CD4-positive, alpha-beta T cell treated with Interleukin-15 for 4 hours (primary cell): Measurements from ENCODE around the gene MBOAT7.
A peak's percentile ranks its signal among the peaks of the same experiment; 100 is the strongest.
"Not testable (repeated sequence)": the region's sequence is repeated elsewhere in the genome, so short reads cannot be mapped to it uniquely, and the experiment has no call there.

Experiments used
- DNase-seq: peaks from one replicate; pipeline ENCODE4 v3.0.0-alpha.2; 2020; ENCODE audit warnings: low spot score

Gene MBOAT7

DNA sequence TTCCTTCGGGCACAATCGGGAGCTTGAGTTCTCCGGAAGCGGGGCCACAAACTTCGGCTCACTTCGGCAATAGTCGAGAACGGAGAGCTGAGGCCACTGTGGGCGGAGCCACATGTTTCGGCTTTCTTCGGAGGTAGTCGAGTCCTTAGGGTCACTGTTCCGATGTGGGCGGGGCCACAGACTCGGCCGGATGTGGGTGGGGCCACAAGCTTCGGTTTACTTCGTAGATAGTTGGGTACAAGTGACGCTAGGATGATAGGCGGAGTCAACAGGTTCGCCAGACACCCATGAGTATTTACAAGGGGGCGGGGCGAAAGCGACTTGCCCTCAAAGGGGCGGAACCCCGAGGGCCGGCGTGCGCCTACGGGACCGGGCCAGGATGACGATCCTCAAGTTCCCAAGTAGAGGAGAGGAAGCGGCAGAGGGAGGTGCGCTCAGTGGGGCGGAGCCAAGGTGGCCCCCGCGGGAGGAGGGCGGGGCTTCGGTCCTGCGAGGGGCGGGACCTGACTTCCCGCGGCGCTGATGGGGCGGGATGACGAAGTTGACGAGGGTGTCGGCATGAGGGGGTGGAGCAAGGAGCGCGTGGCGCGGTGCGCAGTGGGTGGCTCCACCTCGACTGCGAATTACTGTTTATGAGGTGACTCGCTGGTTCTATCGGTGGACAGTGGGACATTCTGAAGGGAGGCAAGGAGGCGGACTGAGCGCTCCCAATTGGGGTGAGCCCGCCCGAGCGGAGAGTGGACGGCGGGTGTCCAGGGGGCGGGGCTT lies 539 bp upstream of the MBOAT7 start:
- peak; percentile 100 for DNase-seq

- peak; percentile 58 for DNase-seq
Observed at GRCh38 chr19:54188215-54188871, 1.0 kb downstream of the MBOAT7 start.

- no peak for DNase-seq
Observed at GRCh38 chr19:54186934-54187381, 2.4 kb downstream of the MBOAT7 start.

GRCh38 chr19:54186351-54186750 lies 3.0 kb downstream of the MBOAT7 start:
- DNase-seq: no peak

DNA sequence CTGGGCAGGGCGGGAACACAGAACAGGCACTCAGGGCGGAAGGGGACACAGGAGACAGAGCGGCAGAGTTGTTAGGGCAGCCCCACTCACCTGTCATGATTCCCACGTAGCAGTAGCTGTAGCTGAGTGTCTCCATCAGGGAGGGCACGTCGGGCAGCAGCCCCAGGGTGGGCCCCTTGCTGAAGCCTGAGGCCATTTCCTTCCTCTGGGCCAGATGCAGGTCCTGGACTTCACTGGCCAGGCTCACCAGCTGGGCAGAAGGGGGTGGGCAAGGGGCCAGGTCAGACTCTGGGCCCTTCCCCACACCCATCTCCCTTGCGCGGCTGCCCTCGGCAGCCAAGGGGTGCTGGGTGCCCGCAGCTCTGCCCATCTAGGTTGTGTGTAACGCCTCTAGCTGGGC lies 5.9 kb downstream of the MBOAT7 start:
- DNase-seq: no peak

- not testable (repeated sequence) for DNase-seq
Observed at GRCh38 chr19:54181894-54182293, 7.5 kb downstream of the MBOAT7 start.

- DNase-seq: no peak
Observed at GRCh38 chr19:54180691-54181091, 8.7 kb downstream of the MBOAT7 start.

- no peak for DNase-seq
Observed at GRCh38 chr19:54179921-54180461, 9.4 kb downstream of the MBOAT7 start.

GRCh38 chr19:54179262-54179852 lies 10.0 kb downstream of the MBOAT7 start:
- no peak for DNase-seq

DNA sequence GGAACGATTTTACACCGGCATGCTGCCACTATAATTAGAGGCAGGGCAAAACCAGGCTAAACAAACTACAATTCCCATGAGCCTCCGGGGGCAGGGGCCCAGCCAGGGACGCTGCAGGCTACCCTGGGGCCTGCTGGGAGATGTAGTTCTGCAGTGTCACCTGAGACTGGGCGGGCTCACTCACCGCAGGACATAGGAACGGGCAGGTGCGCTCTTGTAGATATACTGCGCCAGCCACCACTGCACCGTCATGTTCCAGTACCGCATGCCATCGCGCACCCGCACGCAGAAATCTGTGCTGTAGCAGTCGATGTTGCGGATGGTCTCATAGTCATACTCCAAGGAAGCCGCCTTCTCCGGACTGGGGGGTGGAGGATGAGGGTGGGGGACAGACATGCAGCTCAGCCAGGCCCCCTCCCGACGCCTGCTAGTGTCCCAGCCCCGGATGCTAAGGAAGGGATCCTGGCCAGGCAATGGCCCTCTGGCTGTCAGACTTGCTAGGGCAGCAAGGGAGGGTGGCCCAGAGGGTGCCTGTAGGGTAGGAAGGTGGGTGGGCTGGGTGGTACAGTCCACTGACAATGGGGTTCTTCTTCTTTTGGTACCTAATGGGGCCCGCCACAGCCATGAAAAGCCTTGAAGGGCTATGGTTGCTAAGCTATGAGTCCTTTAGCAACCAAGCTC lies 10.7 kb downstream of the MBOAT7 start:
- DNase-seq: peak; percentile 13

DNA sequence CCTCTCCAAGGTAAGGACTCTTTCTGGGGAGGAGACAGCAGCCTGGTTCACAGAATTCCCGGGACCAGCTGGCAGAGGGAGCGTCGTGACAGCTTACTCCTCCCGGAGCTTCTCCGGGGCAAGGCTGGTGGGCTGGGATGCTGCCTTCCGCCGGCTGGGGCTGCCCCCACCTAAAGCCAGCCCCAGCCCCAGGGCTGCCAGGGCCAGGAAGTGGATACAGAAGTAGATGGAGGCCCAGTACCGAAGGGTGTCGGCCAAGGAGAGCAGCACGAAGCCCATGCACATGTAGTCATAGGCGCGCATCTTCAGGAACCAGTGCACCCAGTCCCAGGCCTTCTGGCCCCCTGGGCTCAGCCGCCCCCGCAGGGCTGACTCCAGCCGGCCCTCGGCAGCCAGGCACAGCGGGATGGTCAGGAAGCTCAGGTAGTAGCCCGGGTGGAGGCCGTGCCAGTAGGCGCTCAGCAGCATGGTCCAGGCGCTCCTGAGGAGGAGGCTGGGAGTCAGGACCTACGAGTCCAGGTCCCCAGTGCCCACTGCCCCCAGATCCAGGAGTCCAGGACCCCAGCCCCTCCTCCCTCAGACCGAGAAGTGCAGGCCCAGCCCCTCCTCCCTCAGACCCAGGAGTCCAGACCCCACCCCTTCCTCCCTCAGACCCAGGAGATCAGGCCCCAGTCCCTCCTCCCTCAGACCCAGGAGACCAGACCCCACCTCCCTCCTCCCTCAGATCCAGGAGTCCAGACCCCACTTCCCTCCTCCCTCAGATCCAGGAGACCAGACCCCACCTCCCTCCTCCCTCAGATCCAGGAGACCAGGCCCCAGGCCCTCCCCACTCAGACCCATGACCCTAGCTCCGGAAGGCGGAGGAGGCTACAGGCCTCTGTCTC lies 15.2 kb downstream of the MBOAT7 start:
- no peak for DNase-seq

GRCh38 chr19:54173359-54173699 lies 16.1 kb downstream of the MBOAT7 start:
- DNase-seq: no peak

DNA sequence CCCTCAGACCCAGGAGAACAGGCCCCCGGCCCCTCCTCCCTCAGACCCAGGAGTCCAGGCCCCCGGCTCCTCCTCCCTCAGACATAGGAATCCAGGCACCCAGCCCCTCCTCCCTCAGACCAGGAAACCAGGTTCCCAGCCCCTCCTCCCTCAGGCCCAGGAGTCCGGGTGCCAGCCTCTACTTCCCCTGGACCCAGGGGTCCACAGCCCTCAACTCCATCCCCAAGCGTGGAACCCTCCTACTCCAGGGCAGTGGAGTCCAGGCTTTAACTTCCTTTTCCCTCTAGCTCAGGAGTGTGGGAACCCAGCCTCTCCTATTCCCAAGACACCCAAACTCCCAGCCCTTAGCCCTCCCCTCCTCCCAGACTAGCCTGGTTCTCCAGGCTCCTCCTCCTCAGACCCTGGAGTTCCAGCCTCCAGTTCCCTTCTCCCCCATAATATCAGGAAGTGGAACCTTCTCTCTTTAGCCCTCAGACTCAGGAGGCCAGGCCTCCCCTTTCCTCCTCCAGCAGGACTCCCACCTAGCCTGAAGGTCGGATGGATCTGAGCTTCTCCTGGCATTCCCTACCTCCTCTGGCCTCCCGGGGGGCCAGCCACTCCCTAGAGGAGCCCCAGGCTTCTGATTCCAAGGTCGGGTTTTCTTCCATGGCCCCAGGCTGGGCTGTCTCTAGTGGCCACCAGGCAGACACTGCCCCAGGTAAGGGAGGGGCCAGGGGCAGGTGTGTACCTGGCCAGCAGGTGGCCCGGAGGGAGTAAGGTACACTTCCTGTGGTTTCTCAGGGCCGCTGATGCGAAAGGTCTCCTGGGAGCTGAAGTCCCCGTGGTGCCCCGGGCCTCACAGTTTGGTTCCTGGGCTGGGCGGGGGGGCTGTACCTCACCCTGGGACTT lies 16.7 kb downstream of the MBOAT7 start, which contains the start of gene TMC4:
Gene TMC4, minus strand, starts transcription at position 690 of the 888 bp plus-strand sequence. Its CDS starts 43 bp downstream, at position 647.
- no peak for DNase-seq

- not testable (repeated sequence) for DNase-seq
Observed at GRCh38 chr19:54171736-54172431, 17.5 kb downstream of the MBOAT7 start.

- DNase-seq: no peak
Observed at GRCh38 chr19:54169149-54169740, 20.1 kb downstream of the MBOAT7 start.

DNA sequence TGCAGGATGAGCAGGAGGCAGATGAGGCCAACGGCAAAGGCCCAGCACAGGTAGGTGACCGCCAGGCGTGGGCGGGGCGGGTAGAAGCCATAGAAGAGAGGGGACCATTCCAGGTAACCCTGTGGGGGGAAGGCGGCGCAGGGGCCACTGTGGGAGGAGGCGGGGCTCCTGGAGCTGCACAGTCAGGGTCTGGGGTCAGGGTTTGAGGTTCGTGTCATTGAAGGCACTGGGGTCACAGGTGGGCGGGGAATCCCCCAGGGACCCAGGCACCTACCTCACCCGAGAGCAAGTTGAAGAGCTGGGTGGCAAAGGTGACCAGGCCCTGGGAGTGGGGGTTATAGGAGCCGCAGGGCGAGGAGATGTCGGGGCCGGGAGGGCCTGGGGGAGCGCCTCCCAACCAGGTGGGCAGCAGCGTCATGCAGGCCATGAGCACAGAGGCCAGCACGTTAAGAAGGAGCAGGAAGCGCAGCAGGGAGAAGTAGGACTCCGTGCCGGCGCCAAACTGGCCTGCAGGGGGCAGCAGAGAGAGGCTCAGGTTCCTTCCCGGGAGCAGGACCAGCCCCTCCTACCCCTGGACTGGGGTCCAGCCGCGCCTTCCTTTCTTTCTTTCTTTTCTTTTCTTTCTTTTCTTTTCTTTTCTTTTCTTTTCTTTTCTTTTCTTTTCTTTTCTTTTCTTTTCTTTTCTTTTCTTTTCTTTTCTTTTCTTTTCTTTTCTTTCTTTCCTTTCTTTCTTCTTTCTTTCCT lies 21.0 kb downstream of the MBOAT7 start:
- DNase-seq: peak; percentile 86

GRCh38 chr19:54165222-54165621 lies 24.2 kb downstream of the MBOAT7 start:
- DNase-seq: no peak

DNA sequence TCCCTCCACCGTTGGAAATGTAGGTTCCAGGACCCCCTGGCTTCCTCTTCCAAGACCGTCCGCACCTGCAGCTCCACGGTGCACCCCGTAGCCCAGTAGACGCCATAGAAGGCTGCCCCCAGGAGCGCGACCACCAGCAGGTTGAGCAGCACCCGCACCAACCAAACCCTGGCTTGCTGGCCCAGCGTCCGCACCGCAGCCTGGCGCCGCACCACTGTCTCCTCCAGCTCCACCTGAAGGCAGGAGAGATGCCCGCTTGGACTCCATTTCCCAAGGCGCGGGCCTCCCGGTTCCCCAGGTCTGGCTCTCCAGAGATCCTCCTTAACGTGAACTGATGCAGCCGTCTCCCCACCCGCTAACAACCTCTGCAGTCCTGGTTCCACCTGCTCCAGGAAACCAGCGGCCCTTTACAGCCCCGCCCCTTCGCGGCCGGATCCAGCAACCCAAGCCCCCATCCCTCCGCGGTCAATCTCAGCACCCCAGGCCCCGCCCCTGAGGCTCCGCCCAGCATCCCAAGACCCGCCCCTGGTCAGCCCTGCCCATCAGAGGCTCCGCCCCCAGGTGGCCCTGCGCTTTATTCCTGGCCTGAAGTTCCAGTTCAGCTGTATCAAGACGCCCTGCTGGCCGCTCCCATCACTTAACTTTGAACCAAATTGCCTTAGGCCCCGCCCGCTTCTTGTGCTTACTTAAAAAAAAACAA lies 24.9 kb downstream of the MBOAT7 start:
- peak; percentile 56 for DNase-seq
